ENCODE data around the gene IDH3G. TPM values are rescaled to one million over a fixed set of nuclear protein-coding genes. Genes with fewer than 3 reads are reported as not detected.
"Not testable (repeated sequence)": the region's sequence is repeated elsewhere in the genome, so short reads cannot be mapped to it uniquely, and the experiment has no call there.

The IDH3G gene
- total RNA-seq, 1 donor from 2014 or later = 81.2 TPM

GRCh38 chrX:153742111-153742510 lies 52.1 kb downstream of the IDH3G start:
- intact Hi-C loops (cut with micrococcal nuclease); DNase-seq; ATAC-seq: not testable (repeated sequence)

DNA sequence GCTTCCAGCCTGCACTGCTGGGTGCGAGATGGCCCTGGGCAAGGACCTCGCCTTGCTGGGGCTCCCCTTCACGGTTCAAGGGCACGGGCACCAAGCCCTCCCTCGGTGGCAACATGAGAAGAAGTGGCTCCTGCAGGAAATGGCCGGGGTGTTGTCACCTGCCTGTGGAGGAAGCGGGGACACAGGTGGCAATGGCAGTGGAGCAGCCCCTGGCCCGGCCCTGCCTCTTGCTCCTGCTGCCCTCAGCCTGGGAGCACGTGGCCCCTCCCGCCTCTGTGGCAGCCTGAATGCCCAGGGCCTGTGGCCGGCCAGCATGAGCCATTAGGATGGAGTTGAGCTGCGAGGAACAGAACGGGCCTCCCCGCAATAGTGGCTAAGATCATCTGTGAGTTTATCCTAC lies 52.7 kb downstream of the IDH3G start:
- no peak for DNase-seq
- intact Hi-C loops (cut with micrococcal nuclease) = no loop called here
- no peak for ATAC-seq

- ATAC-seq (no peak), DNase-seq (no peak)
- intact Hi-C loops (cut with micrococcal nuclease) = no loop called here
These were observed 53.4 kb downstream of the IDH3G start for GRCh38 chrX:153740631-153741222.

GRCh38 chrX:153739754-153740486 lies 54.3 kb downstream of the IDH3G start:
- intact Hi-C loops (cut with micrococcal nuclease) = no loop called here
- ATAC-seq (no peak), DNase-seq (no peak)

GRCh38 chrX:153738056-153738605 lies 56.0 kb downstream of the IDH3G start:
- intact Hi-C loops (cut with micrococcal nuclease) = no loop called here
- no peak for DNase-seq
- ATAC-seq = no peak

- no peak for ATAC-seq
- intact Hi-C loops (cut with micrococcal nuclease) = no loop called here
- DNase-seq = no peak
These were observed 57.2 kb downstream of the IDH3G start for GRCh38 chrX:153736871-153737441.

DNA sequence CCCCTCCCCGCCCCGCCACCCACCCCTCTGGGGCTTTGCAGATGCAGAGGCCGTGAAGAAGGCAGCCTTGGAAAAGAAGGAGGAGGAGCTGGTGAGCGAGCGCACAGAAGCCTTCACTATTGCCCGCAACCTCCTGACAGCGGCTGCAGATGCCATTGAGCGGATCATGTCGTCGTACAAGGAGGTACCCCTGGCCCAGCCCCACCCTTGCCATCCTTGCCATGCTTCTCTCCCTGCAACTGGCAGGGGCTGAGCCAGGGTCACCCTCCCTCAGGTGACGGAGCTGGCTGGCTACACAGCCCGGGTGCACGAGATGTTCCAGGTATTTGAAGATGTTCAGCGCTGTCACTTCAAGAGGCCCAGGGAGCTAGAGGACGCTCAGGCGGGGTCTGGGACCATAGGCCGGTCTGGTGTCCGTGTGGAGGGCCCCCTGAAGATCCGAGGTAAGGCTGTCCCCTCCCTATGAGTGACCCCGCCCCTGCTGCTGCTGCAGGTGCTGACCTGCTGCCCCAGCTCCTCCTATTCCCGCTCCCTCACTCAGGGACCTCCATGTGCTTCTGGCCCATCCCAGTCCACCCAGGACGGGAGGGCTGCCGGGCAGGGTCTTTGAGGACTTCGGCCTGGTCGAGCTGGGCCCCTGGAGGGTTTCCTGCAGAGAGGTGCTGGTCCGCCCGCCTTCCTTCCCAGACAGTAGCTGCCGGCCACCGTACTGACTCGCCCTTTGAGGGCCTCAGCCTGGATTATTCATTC lies 57.9 kb downstream of the IDH3G start:
- intact Hi-C loops (cut with micrococcal nuclease) = no loop called here
- ATAC-seq (no peak), DNase-seq (no peak)

Other genes starting within 250 kb of the IDH3G start
- 42.5 TPM for gene CCNQ, start 195.2 kb downstream of the IDH3G start, total RNA-seq
- gene DUSP9, start 147.2 kb downstream of the IDH3G start, total RNA-seq = 0.10 TPM
- gene PNCK, start 120.6 kb downstream of the IDH3G start, total RNA-seq = 14.5 TPM
- 208 TPM for gene SLC6A8, start 106.4 kb downstream of the IDH3G start, total RNA-seq
- 91.6 TPM for gene BCAP31, start 70.0 kb downstream of the IDH3G start, total RNA-seq
- 16.5 TPM for gene ABCD1, start 69.5 kb downstream of the IDH3G start, total RNA-seq
- 2.4 TPM for gene PLXNB3, start 30.1 kb downstream of the IDH3G start, total RNA-seq
- gene SRPK3, start 13.3 kb downstream of the IDH3G start, total RNA-seq = 43.6 TPM
- gene SSR4, start 293 bp upstream of the IDH3G start, total RNA-seq = 145 TPM
- gene PDZD4, start 36.2 kb upstream of the IDH3G start, total RNA-seq = 2.6 TPM
- gene L1CAM, start 91.8 kb upstream of the IDH3G start, total RNA-seq = 4.8 TPM
- 3.3 TPM for gene AVPR2, start 110.3 kb upstream of the IDH3G start, total RNA-seq
- gene ARHGAP4, start 131.9 kb upstream of the IDH3G start, total RNA-seq = 10.0 TPM
- 72.2 TPM for gene NAA10, start 140.7 kb upstream of the IDH3G start, total RNA-seq
- 8.9 TPM for gene RENBP, start 150.3 kb upstream of the IDH3G start, total RNA-seq
- gene HCFC1, start 177.4 kb upstream of the IDH3G start, total RNA-seq = 27.0 TPM
- 6.0 TPM for gene TMEM187, start 178.4 kb upstream of the IDH3G start, total RNA-seq
- 33.9 TPM for gene IRAK1, start 225.5 kb upstream of the IDH3G start, total RNA-seq

All from left ventricle myocardium superior (tissue), 1 donor.